ENCODE results near the gene CACUL1.

Gene CACUL1

DNA sequence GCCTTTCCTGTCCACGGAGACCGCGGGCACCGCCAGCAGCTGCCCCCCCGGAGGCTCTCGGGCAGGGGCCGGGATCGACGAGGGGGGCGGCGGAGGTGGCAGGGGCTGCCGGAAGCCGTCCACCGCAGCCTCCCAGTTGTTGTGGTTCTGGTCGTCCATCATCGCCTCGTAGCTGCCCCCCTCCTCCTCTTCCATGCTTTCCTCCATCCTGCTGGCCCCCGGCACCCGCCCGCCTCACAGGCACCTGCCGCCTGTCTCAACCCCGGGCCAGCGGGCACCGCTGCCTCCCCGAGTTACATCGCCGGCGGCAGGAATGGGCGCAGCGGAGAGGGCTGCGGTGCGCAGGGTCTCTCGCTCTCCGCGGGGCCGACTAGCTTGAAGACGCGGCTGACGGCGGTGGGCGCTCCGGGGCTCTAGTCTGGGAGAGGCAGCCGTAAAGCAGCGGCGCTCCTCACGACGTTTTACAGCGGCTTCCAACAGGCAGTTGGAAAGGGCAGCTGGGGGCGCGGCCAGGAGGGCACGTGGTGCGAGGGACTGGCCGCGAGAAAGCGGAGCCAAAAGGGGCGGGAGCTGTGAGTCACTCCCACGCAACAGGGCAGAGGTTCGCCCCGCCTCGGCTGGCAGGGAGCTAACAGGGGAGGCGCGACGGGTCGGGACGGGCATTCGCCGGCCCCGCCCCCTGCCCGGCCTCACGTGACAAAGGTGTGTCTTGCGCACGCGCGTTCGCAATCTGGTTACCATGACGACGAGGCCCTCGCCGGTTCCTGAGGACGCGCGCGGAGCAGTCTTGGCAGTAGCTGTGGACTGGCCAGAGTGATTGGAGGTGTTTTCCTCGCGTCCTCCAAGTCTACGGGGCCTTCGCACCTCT is at the start of gene CACUL1:
Gene CACUL1 (minus strand): TSS at position 415 of the 868 bp plus-strand sequence. CDS start 208 bp downstream, at position 207.
- TF ChIP-seq GLIS3 (CRISPR knock-in tag; IDR thresholded peaks at IDR 0.05) (no peak), ZFP30 (CRISPR knock-in tag; IDR thresholded peaks at IDR 0.05) (no peak), RARB (CRISPR knock-in tag; IDR thresholded peaks at IDR 0.05) (no peak), ZFP3 (CRISPR knock-in tag; IDR thresholded peaks at IDR 0.05) (no peak)
- TF ChIP-seq, protein P1, sequence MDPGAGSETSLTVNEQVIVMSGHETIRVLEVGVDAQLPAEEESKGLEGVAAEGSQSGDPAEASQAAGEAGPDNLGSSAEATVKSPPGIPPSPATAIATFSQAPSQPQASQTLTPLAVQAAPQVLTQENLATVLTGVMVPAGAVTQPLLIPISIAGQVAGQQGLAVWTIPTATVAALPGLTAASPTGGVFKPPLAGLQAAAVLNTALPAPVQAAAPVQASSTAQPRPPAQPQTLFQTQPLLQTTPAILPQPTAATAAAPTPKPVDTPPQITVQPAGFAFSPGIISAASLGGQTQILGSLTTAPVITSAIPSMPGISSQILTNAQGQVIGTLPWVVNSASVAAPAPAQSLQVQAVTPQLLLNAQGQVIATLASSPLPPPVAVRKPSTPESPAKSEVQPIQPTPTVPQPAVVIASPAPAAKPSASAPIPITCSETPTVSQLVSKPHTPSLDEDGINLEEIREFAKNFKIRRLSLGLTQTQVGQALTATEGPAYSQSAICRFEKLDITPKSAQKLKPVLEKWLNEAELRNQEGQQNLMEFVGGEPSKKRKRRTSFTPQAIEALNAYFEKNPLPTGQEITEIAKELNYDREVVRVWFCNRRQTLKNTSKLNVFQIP (CRISPR knock-in tag; IDR thresholded peaks at IDR 0.05; ENCODE audit: borderline replicate concordance, low read depth), result no peak
- peak; percentile 94 for ATAC-seq

DNA sequence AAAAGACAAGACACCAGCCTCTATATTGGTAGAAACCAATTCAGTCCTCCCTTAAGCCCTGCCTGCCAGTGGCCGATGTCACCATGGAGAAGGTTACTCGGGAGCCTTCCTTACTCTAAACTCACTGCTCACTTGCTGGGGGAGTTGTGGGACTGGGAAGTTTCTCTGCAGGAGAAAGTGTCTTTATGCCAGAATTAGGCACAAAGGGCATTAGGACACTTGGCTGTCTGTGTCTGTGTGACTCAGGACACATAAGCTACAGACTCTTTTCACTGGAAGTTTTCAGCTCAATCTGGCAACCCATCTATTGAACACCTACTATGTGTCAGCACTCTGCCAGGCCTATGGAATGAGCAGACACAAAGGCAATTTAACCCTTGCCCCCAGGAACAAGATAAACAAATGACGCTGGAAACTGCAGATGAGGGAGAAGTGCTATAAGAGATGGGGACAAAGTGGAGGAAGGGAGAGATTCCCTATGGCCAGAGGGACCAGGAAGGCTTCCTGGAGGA is 49.5 kb upstream of the CACUL1 start:
- no peak for ATAC-seq

DNA sequence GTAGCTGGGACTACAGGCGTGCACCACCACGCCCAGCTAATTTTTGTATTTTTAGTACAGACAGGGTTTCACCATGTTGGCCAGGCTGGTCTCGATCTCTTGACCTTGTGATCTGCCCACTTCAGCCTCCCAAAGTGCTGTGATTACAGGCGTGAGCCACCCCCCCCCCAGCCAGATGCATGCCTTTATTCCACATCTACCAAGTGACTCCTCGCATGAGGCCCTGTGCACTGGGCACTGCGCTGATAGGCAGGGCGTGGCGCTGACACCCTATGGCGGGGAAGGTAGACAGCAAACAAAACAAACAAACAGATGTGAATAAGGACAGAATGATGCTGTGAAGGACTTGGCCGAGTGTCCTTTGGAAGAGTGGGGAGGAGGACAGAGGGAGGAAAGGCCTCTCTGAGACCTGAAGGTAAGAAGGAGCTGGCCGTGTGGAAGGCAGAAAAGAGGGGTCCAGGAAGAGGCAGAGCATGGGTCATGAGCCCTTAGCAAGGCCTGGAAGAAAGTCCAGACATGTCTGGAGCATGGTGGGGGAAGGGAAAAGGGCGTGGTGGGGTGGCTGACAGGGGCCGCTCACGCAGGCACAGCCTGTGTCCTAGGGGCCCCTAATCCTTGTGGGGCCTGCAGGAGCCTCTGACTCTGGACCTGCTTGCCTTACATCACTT is 47.5 kb upstream of the CACUL1 start:
- ATAC-seq, result no peak
- TF ChIP-seq TCF4 (CRISPR knock-in tag; IDR thresholded peaks at IDR 0.05; ENCODE audit: borderline replicate concordance) (no peak), ZFP3 (CRISPR knock-in tag; IDR thresholded peaks at IDR 0.05) (no peak), ARNTL (CRISPR knock-in tag; IDR thresholded peaks at IDR 0.05; ENCODE audit: borderline replicate concordance, low read depth) (no peak), ISL1 (CRISPR knock-in tag; IDR thresholded peaks at IDR 0.05) (no peak), SNAI2 (CRISPR knock-in tag; IDR thresholded peaks at IDR 0.05) (no peak), GLIS3 (CRISPR knock-in tag; IDR thresholded peaks at IDR 0.05) (no peak), ESRRG (CRISPR knock-in tag; IDR thresholded peaks at IDR 0.05) (no peak), ZC3H10 (CRISPR knock-in tag; IDR thresholded peaks at IDR 0.05) (no peak), OSR1 (CRISPR knock-in tag; IDR thresholded peaks at IDR 0.05) (no peak), PPARA (CRISPR knock-in tag; IDR thresholded peaks at IDR 0.05; ENCODE audit: borderline replicate concordance) (no peak)
- TF ChIP-seq, protein P2, sequence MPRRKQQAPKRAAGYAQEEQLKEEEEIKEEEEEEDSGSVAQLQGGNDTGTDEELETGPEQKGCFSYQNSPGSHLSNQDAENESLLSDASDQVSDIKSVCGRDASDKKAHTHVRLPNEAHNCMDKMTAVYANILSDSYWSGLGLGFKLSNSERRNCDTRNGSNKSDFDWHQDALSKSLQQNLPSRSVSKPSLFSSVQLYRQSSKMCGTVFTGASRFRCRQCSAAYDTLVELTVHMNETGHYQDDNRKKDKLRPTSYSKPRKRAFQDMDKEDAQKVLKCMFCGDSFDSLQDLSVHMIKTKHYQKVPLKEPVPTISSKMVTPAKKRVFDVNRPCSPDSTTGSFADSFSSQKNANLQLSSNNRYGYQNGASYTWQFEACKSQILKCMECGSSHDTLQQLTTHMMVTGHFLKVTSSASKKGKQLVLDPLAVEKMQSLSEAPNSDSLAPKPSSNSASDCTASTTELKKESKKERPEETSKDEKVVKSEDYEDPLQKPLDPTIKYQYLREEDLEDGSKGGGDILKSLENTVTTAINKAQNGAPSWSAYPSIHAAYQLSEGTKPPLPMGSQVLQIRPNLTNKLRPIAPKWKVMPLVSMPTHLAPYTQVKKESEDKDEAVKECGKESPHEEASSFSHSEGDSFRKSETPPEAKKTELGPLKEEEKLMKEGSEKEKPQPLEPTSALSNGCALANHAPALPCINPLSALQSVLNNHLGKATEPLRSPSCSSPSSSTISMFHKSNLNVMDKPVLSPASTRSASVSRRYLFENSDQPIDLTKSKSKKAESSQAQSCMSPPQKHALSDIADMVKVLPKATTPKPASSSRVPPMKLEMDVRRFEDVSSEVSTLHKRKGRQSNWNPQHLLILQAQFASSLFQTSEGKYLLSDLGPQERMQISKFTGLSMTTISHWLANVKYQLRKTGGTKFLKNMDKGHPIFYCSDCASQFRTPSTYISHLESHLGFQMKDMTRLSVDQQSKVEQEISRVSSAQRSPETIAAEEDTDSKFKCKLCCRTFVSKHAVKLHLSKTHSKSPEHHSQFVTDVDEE (CRISPR knock-in tag; IDR thresholded peaks at IDR 0.05), result no peak
- TF ChIP-seq, protein P1 (CRISPR knock-in tag; IDR thresholded peaks at IDR 0.05; ENCODE audit: borderline replicate concordance, low read depth), result no peak

More for the DNA sequence above, 49.5 kb upstream of the CACUL1 start:
- no peak for TF ChIP-seq SNAI2 (CRISPR knock-in tag; IDR thresholded peaks at IDR 0.05)
- TF ChIP-seq, protein P3, sequence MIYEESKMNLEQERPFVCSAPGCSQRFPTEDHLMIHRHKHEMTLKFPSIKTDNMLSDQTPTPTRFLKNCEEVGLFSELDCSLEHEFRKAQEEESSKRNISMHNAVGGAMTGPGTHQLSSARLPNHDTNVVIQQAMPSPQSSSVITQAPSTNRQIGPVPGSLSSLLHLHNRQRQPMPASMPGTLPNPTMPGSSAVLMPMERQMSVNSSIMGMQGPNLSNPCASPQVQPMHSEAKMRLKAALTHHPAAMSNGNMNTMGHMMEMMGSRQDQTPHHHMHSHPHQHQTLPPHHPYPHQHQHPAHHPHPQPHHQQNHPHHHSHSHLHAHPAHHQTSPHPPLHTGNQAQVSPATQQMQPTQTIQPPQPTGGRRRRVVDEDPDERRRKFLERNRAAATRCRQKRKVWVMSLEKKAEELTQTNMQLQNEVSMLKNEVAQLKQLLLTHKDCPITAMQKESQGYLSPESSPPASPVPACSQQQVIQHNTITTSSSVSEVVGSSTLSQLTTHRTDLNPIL (CRISPR knock-in tag; IDR thresholded peaks at IDR 0.05; ENCODE audit: low read depth), result no peak
- TF ChIP-seq ZC3H10 (CRISPR knock-in tag; IDR thresholded peaks at IDR 0.05), result no peak
- TF ChIP-seq, protein P1 (CRISPR knock-in tag; IDR thresholded peaks at IDR 0.05; ENCODE audit: borderline replicate concordance, low read depth), result no peak
- no peak for TF ChIP-seq CSDC2 (CRISPR knock-in tag; IDR thresholded peaks at IDR 0.05)
- no peak for TF ChIP-seq TOX (CRISPR knock-in tag; IDR thresholded peaks at IDR 0.05; ENCODE audit: borderline replicate concordance)
- TF ChIP-seq ARNTL (CRISPR knock-in tag; IDR thresholded peaks at IDR 0.05; ENCODE audit: borderline replicate concordance, low read depth), result no peak
- TF ChIP-seq, protein P4, sequence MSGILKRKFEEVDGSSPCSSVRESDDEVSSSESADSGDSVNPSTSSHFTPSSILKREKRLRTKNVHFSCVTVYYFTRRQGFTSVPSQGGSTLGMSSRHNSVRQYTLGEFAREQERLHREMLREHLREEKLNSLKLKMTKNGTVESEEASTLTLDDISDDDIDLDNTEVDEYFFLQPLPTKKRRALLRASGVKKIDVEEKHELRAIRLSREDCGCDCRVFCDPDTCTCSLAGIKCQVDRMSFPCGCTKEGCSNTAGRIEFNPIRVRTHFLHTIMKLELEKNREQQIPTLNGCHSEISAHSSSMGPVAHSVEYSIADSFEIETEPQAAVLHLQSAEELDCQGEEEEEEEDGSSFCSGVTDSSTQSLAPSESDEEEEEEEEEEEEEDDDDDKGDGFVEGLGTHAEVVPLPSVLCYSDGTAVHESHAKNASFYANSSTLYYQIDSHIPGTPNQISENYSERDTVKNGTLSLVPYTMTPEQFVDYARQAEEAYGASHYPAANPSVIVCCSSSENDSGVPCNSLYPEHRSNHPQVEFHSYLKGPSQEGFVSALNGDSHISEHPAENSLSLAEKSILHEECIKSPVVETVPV (CRISPR knock-in tag; IDR thresholded peaks at IDR 0.05), result no peak
- no peak for TF ChIP-seq ESRRG (CRISPR knock-in tag; IDR thresholded peaks at IDR 0.05)
- no peak for TF ChIP-seq ZNF70 (CRISPR knock-in tag; IDR thresholded peaks at IDR 0.05)
- no peak for TF ChIP-seq ZNF565 (CRISPR knock-in tag; conservative IDR thresholded peaks at IDR 0.05; ENCODE audit: low read depth)
- TF ChIP-seq ISL1 (CRISPR knock-in tag; IDR thresholded peaks at IDR 0.05), result no peak
- TF ChIP-seq ZNF8 (CRISPR knock-in tag; IDR thresholded peaks at IDR 0.05), result no peak
- TF ChIP-seq, protein P5, sequence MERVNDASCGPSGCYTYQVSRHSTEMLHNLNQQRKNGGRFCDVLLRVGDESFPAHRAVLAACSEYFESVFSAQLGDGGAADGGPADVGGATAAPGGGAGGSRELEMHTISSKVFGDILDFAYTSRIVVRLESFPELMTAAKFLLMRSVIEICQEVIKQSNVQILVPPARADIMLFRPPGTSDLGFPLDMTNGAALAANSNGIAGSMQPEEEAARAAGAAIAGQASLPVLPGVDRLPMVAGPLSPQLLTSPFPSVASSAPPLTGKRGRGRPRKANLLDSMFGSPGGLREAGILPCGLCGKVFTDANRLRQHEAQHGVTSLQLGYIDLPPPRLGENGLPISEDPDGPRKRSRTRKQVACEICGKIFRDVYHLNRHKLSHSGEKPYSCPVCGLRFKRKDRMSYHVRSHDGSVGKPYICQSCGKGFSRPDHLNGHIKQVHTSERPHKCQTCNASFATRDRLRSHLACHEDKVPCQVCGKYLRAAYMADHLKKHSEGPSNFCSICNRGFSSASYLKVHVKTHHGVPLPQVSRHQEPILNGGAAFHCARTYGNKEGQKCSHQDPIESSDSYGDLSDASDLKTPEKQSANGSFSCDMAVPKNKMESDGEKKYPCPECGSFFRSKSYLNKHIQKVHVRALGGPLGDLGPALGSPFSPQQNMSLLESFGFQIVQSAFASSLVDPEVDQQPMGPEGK (CRISPR knock-in tag; IDR thresholded peaks at IDR 0.05; ENCODE audit: borderline replicate concordance), result no peak
